ENCODE results near the gene SLITRK1.
A peak's percentile ranks its signal among the peaks of the same experiment; 100 is the strongest.

The SLITRK1 gene

GRCh38 chr13:83890358-83890757 is 8.1 kb upstream of the SLITRK1 start:
- H3K4me1 ChIP-seq, result no peaks in the 10 kb centered on the region
- H3K9ac ChIP-seq, result no peak overlapping the region
- H3K4me3 ChIP-seq (ENCODE audit: low read depth, low read length), result no peak overlapping the region
- no peak overlapping the region for H3K4me2 ChIP-seq (ENCODE audit: low read length)
- H3K9me3 ChIP-seq (ENCODE audit: control insufficient read depth, low read length), result no peaks in the 10 kb centered on the region
- H3K79me2 ChIP-seq, result no peaks in the 10 kb centered on the region
- H3K36me3 ChIP-seq (ENCODE audit: control insufficient read depth, insufficient read depth, low read length), result no peaks in the 10 kb centered on the region
- no peak overlapping the region for H3K27ac ChIP-seq
- no peak overlapping the region for H2AFZ ChIP-seq
- H3K27me3 ChIP-seq (ENCODE audit: control insufficient read depth, insufficient read depth, low read length), result no peaks in the 10 kb centered on the region
- TF ChIP-seq, protein P1, sequence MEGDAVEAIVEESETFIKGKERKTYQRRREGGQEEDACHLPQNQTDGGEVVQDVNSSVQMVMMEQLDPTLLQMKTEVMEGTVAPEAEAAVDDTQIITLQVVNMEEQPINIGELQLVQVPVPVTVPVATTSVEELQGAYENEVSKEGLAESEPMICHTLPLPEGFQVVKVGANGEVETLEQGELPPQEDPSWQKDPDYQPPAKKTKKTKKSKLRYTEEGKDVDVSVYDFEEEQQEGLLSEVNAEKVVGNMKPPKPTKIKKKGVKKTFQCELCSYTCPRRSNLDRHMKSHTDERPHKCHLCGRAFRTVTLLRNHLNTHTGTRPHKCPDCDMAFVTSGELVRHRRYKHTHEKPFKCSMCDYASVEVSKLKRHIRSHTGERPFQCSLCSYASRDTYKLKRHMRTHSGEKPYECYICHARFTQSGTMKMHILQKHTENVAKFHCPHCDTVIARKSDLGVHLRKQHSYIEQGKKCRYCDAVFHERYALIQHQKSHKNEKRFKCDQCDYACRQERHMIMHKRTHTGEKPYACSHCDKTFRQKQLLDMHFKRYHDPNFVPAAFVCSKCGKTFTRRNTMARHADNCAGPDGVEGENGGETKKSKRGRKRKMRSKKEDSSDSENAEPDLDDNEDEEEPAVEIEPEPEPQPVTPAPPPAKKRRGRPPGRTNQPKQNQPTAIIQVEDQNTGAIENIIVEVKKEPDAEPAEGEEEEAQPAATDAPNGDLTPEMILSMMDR (IDR thresholded peaks at IDR 0.05), result no peak

DNA sequence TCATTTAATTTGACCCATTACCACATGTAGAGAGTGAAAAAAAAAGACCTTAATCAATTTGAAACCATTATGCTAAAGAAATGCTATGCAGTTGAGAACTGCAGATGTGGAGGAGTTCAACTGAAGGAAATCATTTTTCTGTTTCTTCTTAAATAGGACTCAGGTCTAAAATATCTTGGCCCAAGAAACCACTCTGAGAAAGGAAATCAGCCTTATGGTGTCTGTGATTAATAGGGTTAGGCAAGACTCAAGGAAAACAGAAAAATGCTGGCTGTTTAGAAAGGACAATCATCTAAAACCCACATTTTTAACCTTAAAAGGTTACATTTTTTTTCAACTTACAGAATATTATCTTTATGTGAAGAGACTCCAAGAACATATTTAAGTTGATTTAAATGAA is 1.9 kb upstream of the SLITRK1 start:
- Histone ChIP-seq H3K4me3 (ENCODE audit: low read depth, low read length) (no peak overlapping the region), H3K4me2 (ENCODE audit: low read length) (no peak overlapping the region), H2AFZ (no peak overlapping the region), H3K4me1 (no peaks in the 10 kb centered on the region), H3K27me3 (ENCODE audit: control insufficient read depth, insufficient read depth, low read length) (no peaks in the 10 kb centered on the region), H3K9ac (no peak overlapping the region), H3K79me2 (no peaks in the 10 kb centered on the region), H3K36me3 (ENCODE audit: control insufficient read depth, insufficient read depth, low read length) (no peaks in the 10 kb centered on the region), H3K27ac (no peak overlapping the region), H3K9me3 (ENCODE audit: control insufficient read depth, low read length) (no peaks in the 10 kb centered on the region)
- TF ChIP-seq, protein P1 (IDR thresholded peaks at IDR 0.05), result no peak

DNA sequence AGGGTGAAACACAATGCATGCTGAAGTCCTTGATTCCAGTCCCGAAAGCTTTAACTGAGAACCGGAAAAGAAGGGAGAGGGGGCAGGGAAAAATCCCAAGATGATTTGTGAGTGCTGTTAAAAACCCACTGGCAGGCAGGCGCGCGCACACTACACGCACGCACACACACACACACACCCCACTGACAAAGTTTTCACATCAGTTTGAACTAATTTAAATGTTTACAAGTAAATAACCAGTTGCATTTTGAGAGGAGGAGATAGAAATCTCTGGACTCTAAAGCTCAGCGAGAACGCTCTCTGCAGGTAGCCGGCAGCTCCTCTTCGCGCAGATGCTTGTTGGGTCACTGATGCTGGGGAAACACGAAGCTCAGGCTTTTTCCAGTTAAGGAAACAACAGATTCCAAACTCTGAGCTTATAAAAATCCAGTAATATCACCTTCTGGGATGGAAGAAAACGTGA is 818 bp upstream of the SLITRK1 start:
- Histone ChIP-seq H2AFZ (no peak overlapping the region), H3K27ac (no peak overlapping the region), H3K4me3 (ENCODE audit: low read depth, low read length) (no peak overlapping the region), H3K36me3 (ENCODE audit: control insufficient read depth, insufficient read depth, low read length) (no peaks in the 10 kb centered on the region), H3K79me2 (no peaks in the 10 kb centered on the region), H3K9me3 (ENCODE audit: control insufficient read depth, low read length) (no peaks in the 10 kb centered on the region), H3K27me3 (ENCODE audit: control insufficient read depth, insufficient read depth, low read length) (no peaks in the 10 kb centered on the region), H3K9ac (no peak overlapping the region), H3K4me2 (ENCODE audit: low read length) (no peak overlapping the region), H3K4me1 (no peaks in the 10 kb centered on the region)
- TF ChIP-seq, protein P1 (IDR thresholded peaks at IDR 0.05), result no peak

DNA sequence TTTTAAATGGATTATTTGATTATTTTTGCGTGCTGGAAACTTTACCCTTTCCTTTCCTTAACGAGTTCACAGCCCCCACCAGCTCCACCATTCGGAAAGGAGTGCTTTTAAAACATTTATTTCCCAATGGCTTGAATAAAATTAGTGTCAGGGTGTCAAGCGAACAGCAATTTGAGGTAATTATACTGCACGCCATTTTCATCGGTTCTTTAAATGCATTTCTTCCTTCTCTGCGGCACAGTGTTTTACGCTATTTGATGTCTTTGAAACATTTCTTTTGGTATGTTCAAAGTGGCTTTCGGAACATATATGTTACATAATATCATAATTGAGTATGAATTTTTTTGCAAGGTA is 309 bp upstream of the SLITRK1 start:
- no peaks in the 10 kb centered on the region for H3K36me3 ChIP-seq (ENCODE audit: control insufficient read depth, insufficient read depth, low read length)
- TF ChIP-seq, protein P1 (IDR thresholded peaks at IDR 0.05), result no peak
- H3K79me2 ChIP-seq, result no peaks in the 10 kb centered on the region
- no peak overlapping the region for H3K9ac ChIP-seq
- no peaks in the 10 kb centered on the region for H3K9me3 ChIP-seq (ENCODE audit: control insufficient read depth, low read length)
- no peak overlapping the region for H3K4me3 ChIP-seq (ENCODE audit: low read depth, low read length)
- no peak overlapping the region for H3K4me2 ChIP-seq (ENCODE audit: low read length)
- H3K27me3 ChIP-seq (ENCODE audit: control insufficient read depth, insufficient read depth, low read length), result no peaks in the 10 kb centered on the region
- H3K4me1 ChIP-seq, result no peaks in the 10 kb centered on the region
- H2AFZ ChIP-seq, result no peak overlapping the region
- no peak overlapping the region for H3K27ac ChIP-seq

DNA sequence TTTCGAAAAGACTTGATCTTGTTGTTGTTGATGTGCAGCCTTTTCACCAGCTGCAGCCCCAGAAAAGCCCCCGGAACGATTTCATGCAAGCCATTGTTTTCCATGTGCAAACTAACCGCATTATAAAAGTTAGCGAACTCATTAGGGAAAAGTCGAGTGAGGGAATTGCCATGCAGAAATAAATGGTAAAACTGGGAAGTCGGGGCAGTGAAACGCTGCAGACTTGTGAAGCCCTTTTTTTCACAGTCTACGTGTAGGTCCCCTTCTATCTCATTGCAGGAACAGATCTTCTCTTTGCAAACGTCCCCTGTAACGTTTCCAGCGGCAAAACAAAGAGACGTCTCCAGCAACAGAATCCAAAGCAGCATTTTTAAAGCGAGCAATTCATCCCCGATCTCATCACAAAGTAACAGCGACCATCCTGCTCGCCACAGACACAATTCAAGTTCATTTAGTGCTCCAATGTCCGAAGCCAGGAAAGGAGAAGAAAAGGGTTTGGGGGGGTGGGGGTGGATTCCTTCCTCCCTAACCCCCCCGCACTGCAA is 1.1 kb downstream of the SLITRK1 start:
- H3K27ac ChIP-seq, result no peak overlapping the region
- no peaks in the 10 kb centered on the region for H3K27me3 ChIP-seq (ENCODE audit: control insufficient read depth, insufficient read depth, low read length)
- H3K36me3 ChIP-seq (ENCODE audit: control insufficient read depth, insufficient read depth, low read length), result no peaks in the 10 kb centered on the region
- no peaks in the 10 kb centered on the region for H3K4me1 ChIP-seq
- no peaks in the 10 kb centered on the region for H3K79me2 ChIP-seq
- H3K4me2 ChIP-seq (ENCODE audit: low read length), result peak overlapping the region; percentile 32
- H2AFZ ChIP-seq, result no peak overlapping the region
- no peak overlapping the region for H3K4me3 ChIP-seq (ENCODE audit: low read depth, low read length)
- H3K9me3 ChIP-seq (ENCODE audit: control insufficient read depth, low read length), result no peaks in the 10 kb centered on the region
- TF ChIP-seq, protein P1 (IDR thresholded peaks at IDR 0.05), result no peak
- no peak overlapping the region for H3K9ac ChIP-seq

Data from parathyroid adenoma (tissue), 2 donors.